GM19043 (cell line): ENCODE results near the gene HMGCL.
"Not testable (repeated sequence)": the region's sequence is repeated elsewhere in the genome, so short reads cannot be mapped to it uniquely, and the experiment has no call there.

ENCODE experiments used
- ATAC-seq: cut with Tn5 transposase; IDR thresholded peaks from one replicate; pipeline ENCODE4 v1.9.1; 2021; ENCODE audit warnings: low read depth; ENCODE audit not compliant: unreplicated experiment

Gene HMGCL

DNA sequence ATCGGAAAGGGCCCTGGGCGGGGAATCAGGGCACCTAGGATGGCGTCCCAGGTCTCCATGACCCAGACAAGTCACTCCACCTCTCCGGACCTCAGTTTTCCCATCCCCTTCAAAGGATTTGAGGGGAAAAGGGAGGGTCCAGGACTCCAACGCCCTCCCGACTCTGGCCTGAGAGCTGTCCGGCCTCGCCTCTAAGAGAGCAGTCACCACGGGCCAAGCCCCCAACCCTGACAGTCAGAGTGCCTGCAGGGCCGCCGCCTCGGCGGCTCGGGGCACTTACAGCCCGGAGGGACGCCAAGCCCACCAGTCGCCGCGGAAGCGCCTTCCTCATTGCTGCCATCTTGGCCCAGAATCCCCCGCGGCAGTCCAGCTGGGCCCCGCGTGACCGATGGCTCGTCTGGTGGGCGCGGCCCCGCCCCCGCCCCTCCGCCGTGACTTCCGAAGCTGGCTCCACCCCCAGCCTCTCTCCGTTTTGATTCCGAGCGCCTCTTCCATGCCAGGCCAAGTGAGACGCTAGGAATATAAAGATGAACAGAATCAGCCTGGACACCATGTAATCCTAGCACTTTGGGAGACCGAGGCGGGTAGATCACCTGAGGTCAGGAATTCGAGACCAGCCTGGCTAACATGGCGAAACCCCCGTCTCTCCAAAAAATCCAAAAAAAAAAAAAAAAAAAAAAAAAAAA is at the start of gene HMGCL:
TSS of gene HMGCL (minus strand) at position 354 of the 686 bp plus-strand sequence. CDS start at position 340, 14 bp downstream.
- no peak for ATAC-seq

DNA sequence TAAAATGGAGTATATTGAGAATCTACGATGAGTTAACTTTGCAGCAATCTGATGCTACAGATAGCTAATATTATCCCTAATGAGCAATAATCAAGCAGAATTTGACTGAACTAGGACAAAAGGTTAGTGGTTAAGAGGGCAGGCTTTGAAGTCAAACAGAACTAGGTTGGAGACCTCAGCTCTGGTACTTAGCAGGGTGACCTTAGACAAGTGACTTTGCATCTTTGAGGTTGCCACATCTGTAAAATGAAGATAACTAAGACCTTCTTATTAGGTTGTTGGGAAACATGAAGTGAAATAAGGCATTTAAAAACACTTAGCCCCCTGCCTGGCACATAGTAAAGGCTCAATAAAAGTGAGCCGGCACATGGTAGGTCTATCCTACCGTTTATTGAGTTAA is 47.2 kb upstream of the HMGCL start:
- ATAC-seq: no peak

DNA sequence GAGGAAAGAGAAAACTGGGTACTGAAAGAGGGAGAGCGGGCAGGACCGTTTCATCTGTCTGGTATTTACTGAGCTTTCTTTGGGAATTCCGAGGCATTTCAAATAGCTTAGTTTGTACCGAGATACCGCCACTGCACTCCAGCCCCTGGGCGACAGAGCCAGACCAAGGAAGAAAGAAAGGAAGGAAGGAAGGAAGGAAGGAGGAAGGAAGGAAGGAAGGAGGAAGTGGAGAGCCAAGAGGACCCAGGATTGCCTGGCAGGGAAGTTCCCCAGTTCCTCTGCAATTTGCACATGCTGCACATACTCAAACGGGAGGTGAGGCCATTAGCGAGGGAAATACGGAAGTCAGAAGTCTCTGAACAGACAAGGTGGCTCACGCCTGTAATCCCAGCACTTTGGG is 43.8 kb upstream of the HMGCL start:
- no peak for ATAC-seq

DNA sequence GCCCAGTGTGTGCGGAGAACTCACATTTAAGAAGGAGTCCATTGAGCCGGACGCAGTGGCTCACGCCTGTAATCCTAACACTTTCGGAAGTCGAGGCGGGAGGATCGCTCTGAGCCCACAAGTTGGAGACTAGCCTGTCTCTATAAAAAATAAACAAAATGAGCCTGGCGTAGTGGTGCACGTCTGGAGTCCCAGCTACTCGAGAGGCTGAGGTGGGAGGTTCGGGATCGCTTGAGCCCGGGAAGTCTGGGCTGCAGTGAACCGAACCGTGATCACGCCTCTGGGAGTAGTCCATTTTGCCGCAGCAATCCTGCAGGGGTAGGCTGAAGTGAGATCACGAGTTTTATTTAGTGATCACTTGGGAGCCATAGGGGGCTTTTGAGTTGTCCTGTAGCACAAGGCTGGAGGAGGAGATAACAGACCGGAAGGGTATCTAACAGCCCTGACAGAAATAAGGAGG is 43.4 kb upstream of the HMGCL start:
- ATAC-seq: peak; percentile 4

- peak; percentile 84 for ATAC-seq
Measured at GRCh38 chr1:23867895-23868556, 42.8 kb upstream of the HMGCL start, which contains the start of gene FUCA1. Gene FUCA1 (minus strand): TSS chr1:23868290. CDS start chr1:23868286, 4 bp downstream.

DNA sequence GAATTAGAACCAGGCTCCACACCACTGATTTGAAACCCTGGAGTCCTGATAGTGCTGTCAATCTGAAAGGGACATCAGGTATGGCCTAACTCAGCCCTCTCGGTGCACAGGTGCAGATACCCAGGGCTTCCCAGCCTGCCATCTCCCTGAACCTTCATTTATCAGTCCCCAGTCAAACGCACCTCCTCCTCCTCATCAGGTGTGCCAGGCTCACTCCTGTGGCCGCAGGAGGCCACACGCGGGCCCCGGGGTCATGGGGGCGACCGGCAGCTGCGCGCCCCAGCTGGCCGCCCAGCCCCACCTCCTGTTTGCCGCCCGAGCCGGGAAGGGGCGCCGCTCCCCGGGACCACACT is 42.3 kb upstream of the HMGCL start:
- ATAC-seq: no peak

GRCh38 chr1:23865543-23865930 is 40.3 kb upstream of the HMGCL start:
- no peak for ATAC-seq

- no peak for ATAC-seq
Measured at GRCh38 chr1:23864801-23865542, 39.7 kb upstream of the HMGCL start.

DNA sequence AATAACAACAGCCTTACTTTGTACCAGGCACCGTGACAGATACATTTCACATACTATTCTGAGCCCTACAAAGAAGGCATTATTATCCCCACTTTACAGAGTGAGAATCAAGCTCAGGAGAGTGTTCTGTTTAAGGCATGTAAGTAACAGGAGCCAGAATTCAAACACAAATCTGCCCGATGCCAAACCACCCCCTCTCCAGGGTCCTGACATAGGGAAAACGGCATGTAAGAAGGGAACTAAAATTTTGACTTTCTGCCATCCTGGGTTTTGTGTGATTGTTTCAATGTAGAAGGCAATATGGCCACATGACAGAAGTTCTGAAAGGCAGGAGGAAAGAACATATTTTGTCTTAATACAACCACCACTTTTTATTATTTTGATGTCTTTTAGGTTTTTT is 37.4 kb upstream of the HMGCL start:
- no peak for ATAC-seq

GRCh38 chr1:23854568-23854967 is 29.3 kb upstream of the HMGCL start:
- ATAC-seq: no peak

- not testable (repeated sequence) for ATAC-seq
Measured at GRCh38 chr1:23853124-23853523, 27.9 kb upstream of the HMGCL start.

DNA sequence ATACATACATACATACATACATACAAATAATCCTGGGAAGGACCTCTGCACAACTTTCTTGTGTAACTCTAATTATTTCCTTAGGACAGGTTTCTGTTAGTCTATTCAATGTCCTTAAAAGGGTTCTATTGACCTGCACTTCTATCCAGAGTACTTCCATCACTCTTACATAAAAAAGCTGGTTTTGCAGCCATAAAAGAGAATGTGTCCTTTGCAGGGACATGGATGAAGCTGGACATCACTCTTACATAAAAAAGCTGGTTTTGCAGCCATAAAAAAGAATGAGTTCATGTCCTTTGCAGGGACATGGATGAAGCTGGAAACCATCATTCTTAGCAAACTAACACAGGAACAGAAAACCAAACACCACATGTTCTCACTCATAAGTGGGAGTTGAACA is 26.2 kb upstream of the HMGCL start:
- not testable (repeated sequence) for ATAC-seq

DNA sequence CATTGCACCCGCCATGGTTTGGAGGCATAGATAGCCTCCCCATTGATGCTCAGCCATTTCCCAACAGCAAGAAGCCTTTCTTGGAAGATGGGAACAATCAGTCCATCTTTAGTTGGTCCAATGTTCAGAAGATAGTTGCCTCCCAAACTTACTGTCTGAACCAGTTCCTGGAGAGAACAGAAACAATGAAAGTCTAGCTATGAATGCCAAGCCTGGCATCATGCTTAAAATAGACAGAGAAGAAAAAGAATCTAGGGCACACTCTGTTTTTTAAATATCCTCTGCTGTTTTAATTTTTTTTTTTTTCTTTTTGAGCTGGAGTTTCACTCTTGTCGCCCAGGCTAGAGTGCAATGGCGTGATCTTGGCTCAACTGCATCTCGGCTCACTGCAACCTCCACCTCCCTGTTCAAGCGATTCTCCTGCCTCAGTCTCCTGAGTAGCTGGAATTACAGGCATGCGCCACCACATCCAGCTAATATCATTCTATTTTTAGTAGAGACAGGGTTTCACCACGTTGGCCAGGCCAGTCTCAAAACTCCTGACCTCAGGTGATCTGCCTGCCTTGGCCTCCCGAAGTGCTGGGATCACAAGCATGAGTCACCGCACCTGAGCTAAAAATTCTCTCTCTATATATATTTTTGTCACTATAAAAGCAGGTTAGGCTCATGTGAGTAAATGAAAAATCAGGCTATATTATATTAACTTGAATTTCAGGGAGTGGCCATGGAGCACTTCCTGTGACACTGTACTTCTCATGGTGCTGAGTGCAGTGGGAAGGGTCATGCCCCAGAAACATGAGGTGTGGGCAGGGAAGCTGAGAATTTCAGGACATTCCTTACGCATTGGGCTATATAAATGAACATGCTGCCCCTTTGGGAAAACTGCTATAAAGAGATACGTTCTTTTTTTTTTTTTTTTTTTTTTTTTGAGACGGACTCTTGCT is 23.7 kb upstream of the HMGCL start:
- no peak for ATAC-seq

GRCh38 chr1:23847482-23848095 is 22.4 kb upstream of the HMGCL start:
- not testable (repeated sequence) for ATAC-seq

- ATAC-seq: no peak
Measured at GRCh38 chr1:23845163-23845562, 19.9 kb upstream of the HMGCL start.

GRCh38 chr1:23843644-23844043 is 18.4 kb upstream of the HMGCL start:
- ATAC-seq: no peak

DNA sequence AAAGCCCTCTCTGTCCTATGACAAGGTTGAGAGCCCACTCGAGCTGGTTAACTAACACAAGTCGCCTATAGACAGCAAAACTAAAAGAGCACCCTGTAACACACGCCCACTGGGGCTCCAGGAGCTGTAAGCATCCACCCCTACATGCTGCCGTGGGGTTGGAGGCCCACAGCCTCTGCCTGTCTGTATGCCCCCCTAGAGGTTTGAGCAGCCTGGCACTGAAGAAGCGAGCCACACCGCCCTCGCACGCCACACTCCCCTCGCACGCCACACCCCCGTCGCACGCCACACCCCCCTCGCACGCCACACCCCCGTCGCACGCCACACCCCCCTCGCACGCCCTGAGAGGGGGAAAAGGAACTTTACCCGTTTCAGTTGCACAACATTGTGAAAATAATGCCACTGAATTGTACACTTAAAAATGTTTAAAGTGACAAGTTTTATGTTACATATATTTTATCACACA is 13.2 kb upstream of the HMGCL start:
- ATAC-seq: no peak

GRCh38 chr1:23837908-23838307 is 12.7 kb upstream of the HMGCL start:
- ATAC-seq: no peak

DNA sequence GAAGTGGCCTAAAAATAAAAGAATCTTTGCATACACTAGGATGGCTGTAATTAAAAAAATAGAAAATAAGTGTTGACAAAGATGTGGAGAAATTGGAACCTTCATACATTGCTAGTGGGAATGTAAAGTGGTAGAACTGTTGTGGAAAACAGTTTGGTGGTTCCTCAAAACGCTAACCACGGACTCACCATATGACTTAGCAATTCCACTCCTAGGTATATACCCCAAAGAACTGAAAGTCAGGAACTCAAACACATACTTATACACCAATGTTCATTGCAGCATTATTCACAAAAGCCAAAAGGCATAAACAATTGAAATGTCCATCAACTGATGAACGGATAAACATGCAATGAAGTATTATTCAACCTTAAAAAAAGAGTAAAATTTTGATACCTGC is 10.8 kb upstream of the HMGCL start:
- no peak for ATAC-seq

DNA sequence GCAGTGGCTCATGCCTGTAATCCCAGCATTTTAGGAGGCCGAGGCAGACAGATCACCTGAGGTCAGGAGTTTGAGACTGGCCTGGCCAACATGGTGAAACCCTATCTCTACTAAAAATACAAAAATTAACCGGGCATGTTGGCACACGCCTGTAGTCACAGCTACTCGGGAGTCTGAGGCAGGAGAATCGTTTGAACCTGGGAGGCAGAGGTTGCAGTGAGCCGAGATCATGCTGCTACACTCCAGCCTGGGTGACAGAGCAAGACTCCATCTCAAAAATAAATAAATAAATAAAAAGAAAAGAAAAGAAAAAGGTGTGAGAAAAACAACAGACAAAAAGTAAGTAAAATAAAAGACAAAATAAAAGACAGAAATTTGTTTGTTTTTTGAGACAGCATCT is 8.9 kb upstream of the HMGCL start:
- ATAC-seq: not testable (repeated sequence)
